HEK293T (cell line): ENCODE data around the gene TP53RK.

Experiments used
- CTCF ChIA-PET: fragments of 350-600 bp; formaldehyde crosslinking; extraction: SDS; loops from one replicate; lab custom pipeline; 2021; ENCODE audit warnings: antibody characterized with exemption, inconsistent platforms; lab: Yijun Ruan, JAX
- POLR2A ChIA-PET: fragments of 350-600 bp; formaldehyde crosslinking; extraction: SDS; loops from one replicate; lab custom pipeline; 2020; ENCODE audit warnings: antibody characterized with exemption, inconsistent platforms; lab: Yijun Ruan, JAX
- DNase-seq: peaks from one replicate; pipeline ENCODE4 v3.0.0; 2012; ENCODE audit warnings: mixed read lengths; ENCODE audit errors: extremely low spot score
- ARNT ChIP-seq: fragments of 450-650 bp; IDR thresholded peaks from 2 replicates; pipeline ENCODE4 v1.6.1; 2017; ENCODE audit warnings: mild to moderate bottlenecking
- BHLHE40 ChIP-seq: fragments of 450-650 bp; IDR thresholded peaks from 2 replicates; pipeline ENCODE4 v1.6.1; 2016; ENCODE audit warnings: mild to moderate bottlenecking, moderate library complexity, borderline replicate concordance
- CTBP1 ChIP-seq: fragments of 450-650 bp; IDR thresholded peaks from 2 replicates; pipeline ENCODE4 v1.6.1; 2016; ENCODE audit warnings: borderline replicate concordance
- ELF4 ChIP-seq: fragments of 450-650 bp; IDR thresholded peaks from 2 replicates; pipeline ENCODE4 v1.6.1; 2017; ENCODE audit warnings: antibody characterized with exemption
- FOXA1 ChIP-seq: fragments of 450-650 bp; IDR thresholded peaks from 2 replicates; pipeline ENCODE4 v1.6.1; 2016; ENCODE audit warnings: mild to moderate bottlenecking
- FOXK2 ChIP-seq: fragments of 450-650 bp; IDR thresholded peaks from 2 replicates; pipeline ENCODE4 v1.6.1; 2016; ENCODE audit warnings: mild to moderate bottlenecking
- FOXM1 ChIP-seq: fragments of 450-650 bp; IDR thresholded peaks from 2 replicates; pipeline ENCODE4 v1.6.1; 2017; ENCODE audit warnings: mild to moderate bottlenecking, borderline replicate concordance
- HDGF ChIP-seq: fragments of 450-650 bp; IDR thresholded peaks from 2 replicates; pipeline ENCODE4 v1.6.1; 2017; ENCODE audit warnings: antibody characterized with exemption, borderline replicate concordance
- L3MBTL2 ChIP-seq: fragments of 450-650 bp; conservative IDR thresholded peaks from 2 replicates; pipeline ENCODE4 v1.6.1; 2016; ENCODE audit warnings: mild to moderate bottlenecking
- LEF1 ChIP-seq: fragments of 450-650 bp; IDR thresholded peaks from 2 replicates; pipeline ENCODE4 v1.6.1; 2017; ENCODE audit warnings: mild to moderate bottlenecking, borderline replicate concordance
- NFRKB ChIP-seq: fragments of 450-650 bp; IDR thresholded peaks from 2 replicates; pipeline ENCODE4 v1.6.1; 2016; ENCODE audit warnings: mild to moderate bottlenecking, moderate library complexity
- PKNOX1 ChIP-seq: fragments of 450-650 bp; IDR thresholded peaks from 2 replicates; pipeline ENCODE4 v1.6.1; 2016
- SP1 ChIP-seq: fragments of 450-650 bp; IDR thresholded peaks from 2 replicates; pipeline ENCODE4 v1.6.1; 2017
- SUZ12 ChIP-seq: fragments of 450-650 bp; IDR thresholded peaks from 2 replicates; pipeline ENCODE4 v1.6.1; 2016; ENCODE audit warnings: mild to moderate bottlenecking
- TARDBP ChIP-seq: fragments of 450-650 bp; IDR thresholded peaks from 2 replicates; pipeline ENCODE4 v1.6.1; 2016
- ZNF384 ChIP-seq: fragments of 450-650 bp; IDR thresholded peaks from 2 replicates; pipeline ENCODE4 v1.6.1; 2016

TP53RK gene

GRCh38 chr20:46642265-46642968 is 46.8 kb downstream of the TP53RK start:
- CTCF ChIA-PET, result no interaction called here
- TF ChIP-seq HDGF (no peak), ZNF384 (no peak), FOXM1 (no peak), BHLHE40 (no peak), LEF1 (no peak), PKNOX1 (no peak), TARDBP (no peak), CTBP1 (no peak), SP1 (no peak), SUZ12 (no peak), ARNT (no peak)
- DNase-seq, result no peak
- POLR2A ChIA-PET, result no interaction called here

GRCh38 chr20:46641424-46641823 is 47.8 kb downstream of the TP53RK start:
- CTCF ChIA-PET, result no interaction called here
- DNase-seq, result no peak
- POLR2A ChIA-PET, result no interaction called here
- TF ChIP-seq LEF1, result no peak
- TF ChIP-seq ZNF384, result no peak
- no peak for TF ChIP-seq ELF4
- no peak for TF ChIP-seq SP1
- TF ChIP-seq FOXM1, result no peak
- no peak for TF ChIP-seq NFRKB
- no peak for TF ChIP-seq ARNT
- no peak for TF ChIP-seq BHLHE40

- ChIA-PET CTCF (no interaction called here), POLR2A (no interaction called here)
- TF ChIP-seq FOXK2, result no peak
- no peak for TF ChIP-seq PKNOX1
- no peak for TF ChIP-seq CTBP1
- DNase-seq, result no peak
Observed at GRCh38 chr20:46640536-46641311, 48.5 kb downstream of the TP53RK start.

- CTCF ChIA-PET, result no interaction called here
- POLR2A ChIA-PET, result no interaction called here
- no peak for DNase-seq
- no peak for TF ChIP-seq PKNOX1
- no peak for TF ChIP-seq SUZ12
- TF ChIP-seq SP1, result no peak
- no peak for TF ChIP-seq NFRKB
- TF ChIP-seq BHLHE40, result no peak
- no peak for TF ChIP-seq ZNF384
- TF ChIP-seq ARNT, result no peak
- TF ChIP-seq ELF4, result no peak
- no peak for TF ChIP-seq L3MBTL2
- no peak for TF ChIP-seq LEF1
- TF ChIP-seq FOXM1, result no peak
- TF ChIP-seq HDGF, result no peak
- TF ChIP-seq FOXK2, result no peak
- TF ChIP-seq TARDBP, result no peak
- TF ChIP-seq FOXA1, result no peak
Observed at GRCh38 chr20:46640044-46640443, 49.2 kb downstream of the TP53RK start.

GRCh38 chr20:46639587-46639986 is 49.7 kb downstream of the TP53RK start:
- ChIA-PET CTCF (no interaction called here), POLR2A (no interaction called here)
- DNase-seq, result no peak
- TF ChIP-seq HDGF, result no peak
- no peak for TF ChIP-seq BHLHE40
- no peak for TF ChIP-seq SP1
- no peak for TF ChIP-seq PKNOX1
- TF ChIP-seq NFRKB, result no peak
- TF ChIP-seq FOXA1, result no peak
- TF ChIP-seq CTBP1, result no peak
- TF ChIP-seq LEF1, result no peak
- TF ChIP-seq FOXM1, result no peak
- TF ChIP-seq L3MBTL2, result no peak
- no peak for TF ChIP-seq ARNT
- no peak for TF ChIP-seq TARDBP
- no peak for TF ChIP-seq FOXK2
- no peak for TF ChIP-seq ELF4
- no peak for TF ChIP-seq SUZ12
- no peak for TF ChIP-seq ZNF384
